Endodermal cell (in vitro differentiated cells): ENCODE measurements around the gene CEP170. TPM values are rescaled to one million over a fixed set of nuclear protein-coding genes. Genes with fewer than 3 reads are reported as not detected.

Experiments used
- DNase-seq: peaks from one replicate; pipeline ENCODE4 v3.0.0-alpha.2; 2017
- H3K27ac ChIP-seq: 2 replicates; pipeline ENCODE4 v1.5.1; 2013; ENCODE audit warnings: mild to moderate bottlenecking, low read depth, low read length, moderate library complexity
- H3K27me3 ChIP-seq: 2 replicates; pipeline ENCODE4 v1.6.1; 2013; ENCODE audit warnings: mild to moderate bottlenecking, low read length, moderate library complexity; ENCODE audit not compliant: insufficient read depth, control insufficient read depth, poor library complexity, severe bottlenecking
- H3K36me3 ChIP-seq: 2 replicates; pipeline ENCODE4 v1.7.0; 2013; ENCODE audit warnings: mild to moderate bottlenecking, low read length, moderate library complexity; ENCODE audit not compliant: control insufficient read depth, insufficient read depth
- H3K4me1 ChIP-seq: one replicate; pipeline ENCODE4 v1.7.0; 2013; ENCODE audit warnings: low read length; ENCODE audit not compliant: control insufficient read depth, insufficient read depth
- H3K4me3 ChIP-seq: 2 replicates; pipeline ENCODE4 v1.5.1; 2013; ENCODE audit warnings: mild to moderate bottlenecking, low read length, moderate library complexity
- H3K9ac ChIP-seq: 2 replicates; pipeline ENCODE4 v1.6.1; 2013; ENCODE audit warnings: mild to moderate bottlenecking, low read length, moderate library complexity; ENCODE audit not compliant: poor library complexity, severe bottlenecking; ENCODE audit errors: extremely low read depth
- H3K9me3 ChIP-seq: 2 replicates; pipeline ENCODE4 v1.6.1; 2013; ENCODE audit warnings: mild to moderate bottlenecking, low read length, moderate library complexity; ENCODE audit not compliant: control insufficient read depth
- H3K27ac Mint-ChIP-seq: 2 replicates; pipeline ENCODE4 v1.8.0; 2020; ENCODE audit warnings: mixed read lengths
- H3K27me3 Mint-ChIP-seq: 2 replicates; pipeline ENCODE4 v1.8.0; 2021; ENCODE audit warnings: mild to moderate bottlenecking, mixed read lengths; ENCODE audit not compliant: insufficient read depth
- H3K36me3 Mint-ChIP-seq: 2 replicates; pipeline ENCODE4 v1.8.0; 2020; ENCODE audit warnings: low read depth, mixed read lengths
- H3K4me1 Mint-ChIP-seq: 2 replicates; pipeline ENCODE4 v1.8.0; 2020; ENCODE audit warnings: mixed read lengths
- H3K4me3 Mint-ChIP-seq: 2 replicates; pipeline ENCODE4 v1.8.0; 2020; ENCODE audit warnings: mild to moderate bottlenecking, moderate library complexity, mixed read lengths
- H3K9me3 Mint-ChIP-seq: 2 replicates; pipeline ENCODE4 v1.8.0; 2020; ENCODE audit warnings: mild to moderate bottlenecking, mixed read lengths
- WGBS, 2 experiments: methylation state at CpG; one replicate each; pipeline versions ENCODE4 v1.1.5 to v1.1.7; 2013; ENCODE audit warnings: missing lambda C conversion rate in 2 of 2, mixed read lengths in 1 of 2; ENCODE audit not compliant: insufficient coverage in 1 of 2, insufficient read length in 1 of 2; 5-methylcytosine and 5-hydroxymethylcytosine counted together
- total RNA-seq, 2 donors: library from RNA; stranded (reverse); fragmentation: NEBNext Ultra II Directional in 1 of 2; extraction: Animal tissue kit (Norgen Biotek cat#: 25700) in 1 of 2; gene quantifications; 2 replicates in 1 of 2; 3 replicates in 1 of 2; pipeline ENCODE4 v1.2.1, GENCODE V29; 2021
- TF ChIP-seq, protein P1 (sequence below): fragments of 200-600 bp; sonication (generic); conservative IDR thresholded peaks from 2 replicates; pipeline ENCODE4 v1.5.0; 2021; ENCODE audit warnings: antibody characterized with exemption, mild to moderate bottlenecking

The CEP170 gene
- total RNA-seq, 2 donors from 2014 or later, result 85.7 to 99.8 TPM

GRCh38 chr1:243267914-243268653 is 13.0 kb upstream of the CEP170 start:
- Mint-ChIP-seq H3K4me1 (peaks cover 21% of the 10 kb centered on the region), H3K36me3 (no peaks in the 10 kb centered on the region), H3K9me3 (no peaks in the 10 kb centered on the region), H3K27me3 (no peaks in the 10 kb centered on the region), H3K4me3 (no peak overlapping the region), H3K27ac (no peak overlapping the region)
- 95 to 99% methylated on average over 10 to 12 of the region's 12 CpGs for WGBS, 2 experiments
- no peak overlapping the region for H3K27ac ChIP-seq
- H3K9me3 ChIP-seq, result no peaks in the 10 kb centered on the region
- H3K9ac ChIP-seq, result no peak overlapping the region
- peaks cover 10% of the 10 kb centered on the region for H3K4me1 ChIP-seq
- no peak for DNase-seq
- TF ChIP-seq, protein P1, sequence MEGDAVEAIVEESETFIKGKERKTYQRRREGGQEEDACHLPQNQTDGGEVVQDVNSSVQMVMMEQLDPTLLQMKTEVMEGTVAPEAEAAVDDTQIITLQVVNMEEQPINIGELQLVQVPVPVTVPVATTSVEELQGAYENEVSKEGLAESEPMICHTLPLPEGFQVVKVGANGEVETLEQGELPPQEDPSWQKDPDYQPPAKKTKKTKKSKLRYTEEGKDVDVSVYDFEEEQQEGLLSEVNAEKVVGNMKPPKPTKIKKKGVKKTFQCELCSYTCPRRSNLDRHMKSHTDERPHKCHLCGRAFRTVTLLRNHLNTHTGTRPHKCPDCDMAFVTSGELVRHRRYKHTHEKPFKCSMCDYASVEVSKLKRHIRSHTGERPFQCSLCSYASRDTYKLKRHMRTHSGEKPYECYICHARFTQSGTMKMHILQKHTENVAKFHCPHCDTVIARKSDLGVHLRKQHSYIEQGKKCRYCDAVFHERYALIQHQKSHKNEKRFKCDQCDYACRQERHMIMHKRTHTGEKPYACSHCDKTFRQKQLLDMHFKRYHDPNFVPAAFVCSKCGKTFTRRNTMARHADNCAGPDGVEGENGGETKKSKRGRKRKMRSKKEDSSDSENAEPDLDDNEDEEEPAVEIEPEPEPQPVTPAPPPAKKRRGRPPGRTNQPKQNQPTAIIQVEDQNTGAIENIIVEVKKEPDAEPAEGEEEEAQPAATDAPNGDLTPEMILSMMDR, result no peak
- H3K36me3 ChIP-seq, result no peaks in the 10 kb centered on the region
- no peak overlapping the region for H3K4me3 ChIP-seq
- no peaks in the 10 kb centered on the region for H3K27me3 ChIP-seq

DNA sequence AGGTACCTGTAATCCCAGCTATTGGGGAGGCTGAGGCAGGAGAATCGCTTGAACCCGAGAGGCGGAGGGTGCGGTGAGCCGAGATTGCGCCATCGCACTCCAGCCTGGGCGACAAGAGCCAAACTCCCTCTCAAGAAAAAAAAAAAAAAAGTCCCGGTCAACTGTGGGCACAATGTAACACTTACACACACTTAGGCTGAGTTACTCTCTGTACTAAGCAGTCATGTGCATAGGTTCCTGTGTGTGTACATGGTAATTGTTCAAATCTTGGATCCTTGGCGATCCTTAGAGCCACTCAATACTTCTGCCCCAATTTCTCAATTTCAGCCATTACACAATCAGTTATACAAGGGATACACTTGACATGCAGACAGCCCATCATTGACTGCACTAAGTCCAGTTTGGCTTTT is 12.4 kb upstream of the CEP170 start:
- Histone ChIP-seq H3K4me1 (peaks cover 10% of the 10 kb centered on the region), H3K27ac (no peak overlapping the region), H3K36me3 (no peaks in the 10 kb centered on the region), H3K4me3 (no peak overlapping the region), H3K27me3 (no peaks in the 10 kb centered on the region), H3K9ac (no peak overlapping the region), H3K9me3 (no peaks in the 10 kb centered on the region)
- H3K27me3 Mint-ChIP-seq, result no peaks in the 10 kb centered on the region
- no peaks in the 10 kb centered on the region for H3K9me3 Mint-ChIP-seq
- H3K4me1 Mint-ChIP-seq, result peaks cover 21% of the 10 kb centered on the region
- 88 to 100% methylated on average over 1 to 9 of the region's 10 CpGs for WGBS, 2 experiments
- TF ChIP-seq, protein P1, result no peak
- no peak overlapping the region for H3K4me3 Mint-ChIP-seq
- H3K27ac Mint-ChIP-seq, result no peak overlapping the region
- no peaks in the 10 kb centered on the region for H3K36me3 Mint-ChIP-seq
- no peak for DNase-seq

DNA sequence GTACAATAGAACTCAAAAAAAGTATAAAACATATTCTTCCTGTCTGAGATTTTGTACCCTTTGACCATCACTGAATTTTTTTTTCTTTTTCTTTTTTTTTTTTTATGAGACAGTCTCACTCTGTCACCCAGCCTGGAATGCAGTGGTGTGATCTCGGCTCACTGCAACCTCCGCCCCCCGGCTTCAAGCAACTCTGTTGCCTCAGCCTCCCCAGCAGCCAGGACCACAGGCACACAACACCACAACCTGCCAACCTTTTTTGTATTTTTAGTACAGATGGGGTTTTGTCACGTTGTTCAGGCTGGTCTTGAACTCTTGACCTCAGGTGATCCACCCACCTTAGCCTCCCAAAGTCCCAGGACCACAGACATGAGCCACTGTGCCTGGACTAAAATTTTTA is 11.2 kb upstream of the CEP170 start:
- H3K4me1 Mint-ChIP-seq, result peaks cover 21% of the 10 kb centered on the region

More for the DNA sequence above, 11.2 kb upstream of the CEP170 start:
- Histone ChIP-seq H3K9me3 (no peaks in the 10 kb centered on the region), H3K27me3 (no peaks in the 10 kb centered on the region), H3K4me3 (no peak overlapping the region), H3K9ac (no peak overlapping the region), H3K27ac (no peak overlapping the region), H3K36me3 (no peaks in the 10 kb centered on the region), H3K4me1 (peaks cover 10% of the 10 kb centered on the region)
- Mint-ChIP-seq H3K27ac (peak overlapping the region; percentile 66), H3K9me3 (no peaks in the 10 kb centered on the region), H3K27me3 (no peaks in the 10 kb centered on the region), H3K36me3 (no peaks in the 10 kb centered on the region), H3K4me3 (no peak overlapping the region)
- no peak for DNase-seq
- WGBS, 2 experiments, result 96% methylated on average over 4 of the region's 4 CpGs; no CpG with 5 or more reads in 1 of the 2 experiments
- TF ChIP-seq, protein P1, result no peak
